GM12865 (cell line): ENCODE measurements around the gene APOL5.

Experiments
- DNase-seq: peaks from one replicate; pipeline ENCODE4 v3.0.0; 2010; ENCODE audit warnings: low read depth
- H3K4me3 ChIP-seq: 2 replicates; pipeline ENCODE4 v1.5.1; 2011; ENCODE audit warnings: mild to moderate bottlenecking, low read depth, low read length, control low read depth
- TF ChIP-seq, protein P1 (sequence below): IDR thresholded peaks from 2 replicates; pipeline ENCODE4 v1.5.1; 2011; ENCODE audit warnings: low read length, control low read depth, low read depth, inconsistent platforms; ENCODE audit not compliant: insufficient read depth; ENCODE audit errors: missing control alignments

APOL5 gene

DNA sequence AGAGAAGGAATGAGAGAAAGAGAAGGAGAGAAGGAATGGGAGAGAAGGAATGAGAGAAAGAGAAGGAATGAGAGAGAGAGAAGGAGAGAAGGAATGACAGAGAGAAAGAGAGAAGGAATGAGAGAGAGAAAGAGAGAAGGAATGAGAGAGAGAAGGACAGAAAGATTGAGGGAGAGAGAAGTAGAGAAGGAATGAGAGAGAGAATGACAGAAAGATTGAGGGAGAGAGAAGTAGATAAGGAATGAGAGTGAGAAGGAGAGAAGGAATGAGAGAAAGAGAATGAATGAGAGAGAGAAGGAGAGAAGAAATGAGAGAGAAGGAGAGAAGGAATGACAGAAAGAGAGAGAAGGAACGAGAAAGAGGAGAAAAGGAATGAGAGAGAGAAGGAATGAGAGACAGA, 34.1 kb upstream of the APOL5 start:
- DNase-seq, result no peak
- H3K4me3 ChIP-seq, result no peak overlapping the region
- TF ChIP-seq, protein P1, sequence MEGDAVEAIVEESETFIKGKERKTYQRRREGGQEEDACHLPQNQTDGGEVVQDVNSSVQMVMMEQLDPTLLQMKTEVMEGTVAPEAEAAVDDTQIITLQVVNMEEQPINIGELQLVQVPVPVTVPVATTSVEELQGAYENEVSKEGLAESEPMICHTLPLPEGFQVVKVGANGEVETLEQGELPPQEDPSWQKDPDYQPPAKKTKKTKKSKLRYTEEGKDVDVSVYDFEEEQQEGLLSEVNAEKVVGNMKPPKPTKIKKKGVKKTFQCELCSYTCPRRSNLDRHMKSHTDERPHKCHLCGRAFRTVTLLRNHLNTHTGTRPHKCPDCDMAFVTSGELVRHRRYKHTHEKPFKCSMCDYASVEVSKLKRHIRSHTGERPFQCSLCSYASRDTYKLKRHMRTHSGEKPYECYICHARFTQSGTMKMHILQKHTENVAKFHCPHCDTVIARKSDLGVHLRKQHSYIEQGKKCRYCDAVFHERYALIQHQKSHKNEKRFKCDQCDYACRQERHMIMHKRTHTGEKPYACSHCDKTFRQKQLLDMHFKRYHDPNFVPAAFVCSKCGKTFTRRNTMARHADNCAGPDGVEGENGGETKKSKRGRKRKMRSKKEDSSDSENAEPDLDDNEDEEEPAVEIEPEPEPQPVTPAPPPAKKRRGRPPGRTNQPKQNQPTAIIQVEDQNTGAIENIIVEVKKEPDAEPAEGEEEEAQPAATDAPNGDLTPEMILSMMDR, result no peak

DNA sequence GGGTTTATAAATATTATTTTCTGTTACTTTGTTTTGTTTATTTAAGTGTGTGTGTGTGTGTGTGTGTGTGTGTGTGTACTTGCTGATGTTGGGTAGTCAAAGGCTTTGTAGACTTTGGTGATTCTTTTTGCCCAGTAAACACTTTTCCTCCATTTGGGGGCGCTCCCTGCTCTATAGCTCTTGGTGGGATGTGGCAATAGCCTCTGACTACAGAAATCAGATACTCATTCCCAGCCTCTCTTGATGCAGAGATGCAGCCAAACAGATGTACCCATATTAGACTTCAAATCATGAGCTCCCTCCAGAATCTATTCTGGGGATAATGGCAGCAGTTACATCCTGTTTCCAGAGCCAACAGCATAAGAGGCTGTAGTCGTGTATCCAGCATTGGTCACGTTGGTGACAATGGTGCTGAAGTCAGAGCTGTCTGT, 33.4 kb upstream of the APOL5 start:
- TF ChIP-seq, protein P1, result peak; percentile 8
- no peak overlapping the region for H3K4me3 ChIP-seq
- peak; percentile 24 for DNase-seq

GRCh38 chr22:35684732-35685131, 32.9 kb upstream of the APOL5 start:
- no peak for DNase-seq
- TF ChIP-seq, protein P1, result no peak
- no peak overlapping the region for H3K4me3 ChIP-seq

DNA sequence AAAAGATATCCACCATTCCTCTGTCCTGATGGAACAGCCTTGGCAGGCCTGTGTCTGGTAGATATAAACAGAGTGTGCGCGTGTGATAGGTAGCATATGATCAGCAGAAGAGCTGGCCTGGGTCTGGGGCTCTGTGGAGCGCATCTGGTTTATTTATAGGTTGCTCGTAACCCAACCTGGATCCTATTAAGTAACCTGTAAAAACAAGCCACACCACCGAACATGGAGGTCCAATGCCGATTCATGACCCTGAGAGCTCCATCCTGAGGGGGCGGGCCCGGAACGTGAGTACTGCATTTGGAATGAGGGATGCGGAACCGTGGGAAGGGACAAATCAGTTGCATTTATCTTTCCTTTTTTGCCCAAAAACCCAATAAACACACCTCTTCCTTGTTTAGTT, 31.9 kb upstream of the APOL5 start:
- DNase-seq, result no peak
- H3K4me3 ChIP-seq, result no peak overlapping the region
- TF ChIP-seq, protein P1, result no peak

GRCh38 chr22:35686298-35686697, 31.4 kb upstream of the APOL5 start:
- TF ChIP-seq, protein P1, result no peak
- DNase-seq, result peak; percentile 45
- no peak overlapping the region for H3K4me3 ChIP-seq

DNA sequence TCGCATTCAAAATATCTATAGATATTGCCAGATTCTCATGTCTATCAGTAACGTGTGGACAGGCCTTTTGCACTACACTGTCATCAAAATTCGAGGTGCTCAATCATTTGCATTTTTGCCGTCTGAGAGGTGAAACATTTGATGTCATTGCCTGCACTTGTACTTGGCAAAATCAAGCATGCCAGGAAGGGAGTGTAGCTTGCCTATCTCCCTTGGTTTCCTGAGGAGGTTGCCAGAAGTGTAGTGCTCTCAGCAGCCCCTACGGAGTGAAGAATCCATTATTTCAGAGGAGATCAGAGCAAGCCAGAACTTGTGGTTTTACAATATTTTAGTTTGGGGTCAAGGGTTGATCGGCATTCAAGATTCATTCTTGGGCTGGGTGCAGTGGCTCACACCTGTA, 30.2 kb upstream of the APOL5 start:
- no peak overlapping the region for H3K4me3 ChIP-seq
- TF ChIP-seq, protein P1, result no peak
- DNase-seq, result no peak

DNA sequence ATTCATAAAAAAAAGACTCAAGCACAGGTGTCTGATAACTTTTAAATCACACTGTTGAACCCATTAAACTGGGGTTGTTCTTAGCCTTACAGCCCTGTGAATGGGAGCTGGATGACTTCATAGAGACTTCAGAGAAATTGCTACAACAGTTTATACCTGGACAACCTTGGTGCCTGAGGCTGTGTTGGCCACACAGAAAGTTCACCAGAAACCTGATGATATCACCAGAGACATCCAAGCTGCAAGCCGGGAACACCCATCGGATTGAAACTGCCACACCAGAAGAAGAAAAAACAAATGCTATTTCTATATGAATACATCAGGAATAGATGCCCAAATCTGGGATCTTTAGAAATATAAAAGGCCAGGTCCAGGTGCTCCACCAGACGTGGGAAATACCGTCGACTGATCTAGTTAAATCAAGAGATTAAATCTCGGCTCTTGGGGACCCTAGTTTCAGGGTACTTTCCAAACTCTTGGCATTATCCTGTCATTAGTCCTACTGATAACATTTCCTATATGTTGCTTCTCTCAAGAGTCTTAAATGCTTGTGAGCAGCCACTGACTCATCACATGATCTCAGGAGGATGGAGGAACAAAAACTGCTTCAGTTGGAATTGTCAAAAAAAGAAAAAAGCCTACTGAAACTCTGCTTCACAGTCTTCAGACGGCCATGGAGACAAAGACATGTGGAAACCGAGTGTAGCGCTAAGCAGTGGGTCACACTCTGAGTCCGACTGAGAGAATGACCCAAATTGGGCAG, 28.6 kb upstream of the APOL5 start:
- no peak for DNase-seq
- H3K4me3 ChIP-seq, result no peak overlapping the region
- TF ChIP-seq, protein P1, result no peak
